Neutrophil (primary cell): ENCODE results near the gene ADGRD1.
"Not testable (repeated sequence)": the region's sequence is repeated elsewhere in the genome, so short reads cannot be mapped to it uniquely, and the experiment has no call there.

ENCODE experiments used
- H3K27ac ChIP-seq: fragments of 200-600 bp; sonication (generic); 2 replicates; pipeline ENCODE4 v1.5.1; 2016; ENCODE audit warnings: mild to moderate bottlenecking, moderate library complexity
- H3K27me3 ChIP-seq: fragments of 200-600 bp; sonication (generic); 2 replicates; pipeline ENCODE4 v1.6.0; 2016; ENCODE audit warnings: mild to moderate bottlenecking
- H3K36me3 ChIP-seq: fragments of 200-600 bp; sonication (generic); 2 replicates; pipeline ENCODE4 v1.5.1; 2017
- H3K4me1 ChIP-seq, 2 experiments: fragments of 200-600 bp in 1 of 2; sonication (generic) in 1 of 2; 1 replicate in 1 of 2; 2 replicates in 1 of 2; pipeline versions ENCODE4 v1.5.1 to v1.6.1; 2013 to 2016; ENCODE audit warnings: low read depth in 1 of 2, low read length in 1 of 2, mild to moderate bottlenecking in 1 of 2, moderate library complexity in 1 of 2; ENCODE audit not compliant: control insufficient read depth in 1 of 2, insufficient read depth in 1 of 2
- H3K4me3 ChIP-seq, 2 experiments: fragments of 200-600 bp in 1 of 2; sonication (generic) in 1 of 2; 1 replicate in 1 of 2; 2 replicates in 1 of 2; pipeline ENCODE4 v1.5.1; 2013 to 2016; ENCODE audit warnings: low read depth in 1 of 2, low read length in 1 of 2, mild to moderate bottlenecking in 1 of 2, moderate library complexity in 1 of 2
- H3K9me3 ChIP-seq: fragments of 200-600 bp; sonication (generic); 2 replicates; pipeline ENCODE4 v1.5.1; 2016
- TF ChIP-seq, protein P1 (sequence below): fragments of 200-600 bp; sonication (generic); IDR thresholded peaks from 2 replicates; pipeline ENCODE4 v1.5.1; 2016; ENCODE audit warnings: antibody characterized with exemption

Gene ADGRD1

DNA sequence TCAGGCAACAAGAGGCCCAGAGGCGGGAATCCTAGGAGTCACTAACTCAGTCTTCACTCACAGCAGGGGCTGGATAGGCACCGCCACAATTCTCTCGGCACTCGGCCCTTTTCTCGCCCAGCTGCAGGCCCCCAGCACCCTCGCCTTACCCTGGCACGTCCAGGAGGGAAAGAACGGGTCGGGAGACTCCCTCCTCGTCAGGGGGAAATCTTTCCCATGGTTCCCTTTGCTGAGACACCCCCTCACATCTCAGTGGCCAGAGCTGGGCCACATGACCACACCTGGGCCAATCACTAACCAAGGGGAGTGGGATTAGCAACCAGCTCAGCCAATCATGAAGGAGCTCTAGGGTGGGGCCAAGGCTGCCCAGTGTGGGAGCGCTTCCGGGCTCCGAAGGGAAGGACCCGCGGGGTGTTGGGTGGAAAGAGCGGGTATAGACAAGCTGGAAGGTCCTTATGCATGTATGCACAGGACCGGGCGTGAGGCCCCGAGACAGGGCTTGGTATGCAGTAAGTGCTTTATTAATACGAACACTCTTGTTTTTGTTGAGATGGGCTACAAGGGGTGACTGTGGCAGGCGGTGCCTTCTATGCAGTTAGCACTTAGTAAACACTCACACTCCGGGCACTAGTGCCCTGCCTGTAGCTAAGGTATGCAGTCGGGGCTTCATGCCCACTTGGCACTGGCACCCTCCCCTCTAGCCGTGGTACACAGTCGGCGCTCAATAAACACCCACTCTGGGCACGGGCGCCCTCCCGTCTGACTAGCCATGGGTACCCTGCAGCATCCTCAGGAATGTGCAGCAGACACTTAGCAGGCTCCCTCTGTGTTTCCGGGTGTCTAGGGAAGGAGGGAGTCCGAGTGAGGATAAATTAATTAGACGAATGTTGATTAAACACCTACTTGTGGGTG, 40.3 kb downstream of the ADGRD1 start:
- no peaks in the 10 kb centered on the region for H3K4me1 ChIP-seq
- no peaks in the 10 kb centered on the region for H3K9me3 ChIP-seq
- no peak overlapping the region for H3K27ac ChIP-seq
- H3K36me3 ChIP-seq, result no peaks in the 10 kb centered on the region
- no peak overlapping the region for H3K4me3 ChIP-seq
- H3K27me3 ChIP-seq, result peaks cover 5% of the 10 kb centered on the region
- TF ChIP-seq, protein P1, sequence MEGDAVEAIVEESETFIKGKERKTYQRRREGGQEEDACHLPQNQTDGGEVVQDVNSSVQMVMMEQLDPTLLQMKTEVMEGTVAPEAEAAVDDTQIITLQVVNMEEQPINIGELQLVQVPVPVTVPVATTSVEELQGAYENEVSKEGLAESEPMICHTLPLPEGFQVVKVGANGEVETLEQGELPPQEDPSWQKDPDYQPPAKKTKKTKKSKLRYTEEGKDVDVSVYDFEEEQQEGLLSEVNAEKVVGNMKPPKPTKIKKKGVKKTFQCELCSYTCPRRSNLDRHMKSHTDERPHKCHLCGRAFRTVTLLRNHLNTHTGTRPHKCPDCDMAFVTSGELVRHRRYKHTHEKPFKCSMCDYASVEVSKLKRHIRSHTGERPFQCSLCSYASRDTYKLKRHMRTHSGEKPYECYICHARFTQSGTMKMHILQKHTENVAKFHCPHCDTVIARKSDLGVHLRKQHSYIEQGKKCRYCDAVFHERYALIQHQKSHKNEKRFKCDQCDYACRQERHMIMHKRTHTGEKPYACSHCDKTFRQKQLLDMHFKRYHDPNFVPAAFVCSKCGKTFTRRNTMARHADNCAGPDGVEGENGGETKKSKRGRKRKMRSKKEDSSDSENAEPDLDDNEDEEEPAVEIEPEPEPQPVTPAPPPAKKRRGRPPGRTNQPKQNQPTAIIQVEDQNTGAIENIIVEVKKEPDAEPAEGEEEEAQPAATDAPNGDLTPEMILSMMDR, result no peak

DNA sequence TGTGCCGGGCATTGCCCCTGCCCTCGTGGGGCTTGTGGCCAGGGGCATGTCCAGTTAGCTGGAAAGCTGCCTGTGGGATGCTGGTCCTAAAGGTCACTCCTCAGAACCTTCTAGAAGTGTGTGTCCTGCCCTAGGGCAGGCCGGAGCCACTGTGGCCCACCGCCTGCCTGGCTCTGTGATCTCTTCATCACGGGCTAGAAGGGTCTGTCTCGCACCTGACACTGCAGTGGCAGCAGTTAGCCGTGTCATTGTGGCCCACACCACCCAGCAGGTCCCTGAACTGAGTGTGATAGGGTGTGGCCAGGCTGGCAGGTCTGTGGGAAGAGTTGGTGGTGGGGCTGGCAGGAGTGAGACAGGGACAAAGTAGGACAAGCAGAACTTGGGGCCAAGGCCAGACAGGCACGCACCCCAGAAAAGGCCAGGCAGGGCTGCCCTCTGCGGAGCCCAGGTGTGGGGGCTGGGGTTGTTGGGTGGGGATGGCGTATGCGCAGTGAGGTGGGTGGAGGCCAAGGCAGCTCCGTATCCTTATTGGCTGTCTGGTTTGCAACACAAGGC, 41.2 kb downstream of the ADGRD1 start:
- H3K9me3 ChIP-seq, result no peaks in the 10 kb centered on the region
- TF ChIP-seq, protein P1, result no peak
- H3K27me3 ChIP-seq, result peaks cover 5% of the 10 kb centered on the region
- H3K27ac ChIP-seq, result no peak overlapping the region
- H3K4me3 ChIP-seq, result no peak overlapping the region
- H3K36me3 ChIP-seq, result no peaks in the 10 kb centered on the region
- H3K4me1 ChIP-seq, result no peaks in the 10 kb centered on the region

DNA sequence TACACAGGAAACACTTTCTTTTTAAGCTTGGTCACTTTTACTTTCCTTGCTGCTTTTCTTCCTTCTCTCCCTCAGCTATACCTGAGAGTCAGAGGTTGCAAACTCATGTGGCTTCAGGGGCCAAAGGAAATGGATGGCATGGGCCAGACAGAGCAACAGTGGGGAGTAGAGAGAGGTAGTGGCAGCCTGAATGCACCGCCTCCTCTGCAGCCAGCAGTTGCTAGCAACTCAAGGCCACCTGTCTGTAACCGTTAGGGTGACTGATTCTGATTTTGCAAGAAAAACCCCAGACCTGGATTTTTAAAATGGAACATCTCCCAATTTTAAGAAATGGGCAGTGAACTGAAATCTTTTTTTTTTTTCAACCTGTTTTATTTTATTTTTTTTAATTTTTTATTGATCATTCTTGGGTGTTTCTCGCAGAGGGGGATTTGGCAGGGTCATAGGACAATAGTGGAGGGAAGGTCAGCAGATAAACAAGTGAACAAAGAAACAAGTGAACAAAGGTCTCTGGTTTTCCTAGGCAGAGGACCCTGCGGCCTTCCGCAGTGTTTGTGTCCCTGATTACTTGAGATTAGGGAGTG, 41.8 kb downstream of the ADGRD1 start:
- not testable (repeated sequence) for H3K27me3 ChIP-seq, H3K27ac ChIP-seq, H3K36me3 ChIP-seq, H3K9me3 ChIP-seq, H3K4me1 ChIP-seq, H3K4me3 ChIP-seq

DNA sequence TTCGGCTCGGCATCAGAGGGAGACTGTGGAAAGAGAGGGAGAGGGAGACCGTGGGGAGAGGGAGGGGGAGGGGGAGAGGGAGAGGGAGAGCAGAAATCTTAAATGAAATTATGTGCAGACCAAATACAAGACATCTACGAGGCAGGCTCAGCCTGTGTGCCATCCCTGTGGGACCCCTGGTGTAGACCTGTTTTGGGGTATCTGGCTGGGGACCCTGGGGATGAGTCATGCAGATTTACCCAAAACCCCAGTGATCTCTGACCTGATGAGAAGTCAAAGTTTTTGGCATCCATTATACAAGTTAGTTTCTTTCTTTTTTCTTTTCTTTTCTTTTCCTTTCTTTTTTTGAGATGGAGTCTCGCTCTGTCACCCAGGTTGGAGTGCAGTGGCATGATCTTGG, 44.4 kb downstream of the ADGRD1 start:
- no peaks in the 10 kb centered on the region for H3K36me3 ChIP-seq
- H3K27me3 ChIP-seq, result peaks cover 3% of the 10 kb centered on the region
- no peaks in the 10 kb centered on the region for H3K4me1 ChIP-seq
- TF ChIP-seq, protein P1, result no peak
- no peaks in the 10 kb centered on the region for H3K9me3 ChIP-seq
- H3K4me3 ChIP-seq, result no peak overlapping the region
- no peak overlapping the region for H3K27ac ChIP-seq

DNA sequence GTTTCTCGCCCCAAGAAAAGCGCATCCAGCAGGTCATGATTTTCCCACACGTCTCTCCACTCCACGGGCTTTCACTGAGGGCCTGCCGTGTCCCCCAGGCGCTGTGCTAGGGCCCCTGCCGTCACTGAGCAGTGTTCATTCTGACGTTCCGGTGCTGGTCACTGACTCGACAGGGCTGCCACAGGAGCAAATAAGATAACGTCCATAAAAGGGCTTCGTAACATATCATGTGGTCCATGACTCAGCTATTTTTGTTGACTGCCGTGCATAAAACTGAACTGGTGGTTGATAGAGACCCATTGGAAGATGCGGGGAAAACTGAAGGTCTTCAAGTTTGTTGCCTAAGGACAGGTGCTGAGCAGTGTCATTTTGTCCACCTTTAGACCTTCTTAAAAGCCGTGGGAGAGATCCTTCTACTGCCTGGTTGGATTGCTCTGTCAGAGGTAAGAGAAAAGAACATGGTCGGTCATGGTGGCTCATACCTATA, 46.3 kb downstream of the ADGRD1 start:
- no peaks in the 10 kb centered on the region for H3K36me3 ChIP-seq
- TF ChIP-seq, protein P1, result no peak
- H3K27me3 ChIP-seq, result peaks cover 22% of the 10 kb centered on the region
- H3K27ac ChIP-seq, result no peak overlapping the region
- no peaks in the 10 kb centered on the region for H3K9me3 ChIP-seq
- no peak overlapping the region for H3K4me3 ChIP-seq
- H3K4me1 ChIP-seq, result no peaks in the 10 kb centered on the region

DNA sequence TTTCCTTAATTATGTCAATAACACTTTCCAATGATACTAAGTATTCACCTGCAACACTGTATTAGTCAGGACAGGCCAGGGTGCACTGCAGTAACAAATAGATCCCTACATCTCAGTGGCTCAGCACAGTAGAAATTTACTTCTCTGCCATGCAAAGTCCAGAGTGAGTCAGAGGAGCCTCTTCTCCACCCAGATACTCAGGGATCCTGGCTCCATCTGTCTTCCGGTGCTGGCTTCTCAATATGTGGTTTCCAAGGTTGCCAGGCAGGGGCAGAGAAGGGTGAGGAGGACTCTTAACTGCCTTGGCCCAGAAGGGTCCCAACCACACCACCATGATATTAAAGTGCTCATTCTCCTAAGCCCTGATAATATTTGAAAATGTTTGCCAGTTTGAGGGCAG, 47.8 kb downstream of the ADGRD1 start:
- Histone ChIP-seq H3K36me3 (no peaks in the 10 kb centered on the region), H3K9me3 (no peaks in the 10 kb centered on the region), H3K4me1 (no peaks in the 10 kb centered on the region), H3K4me3 (no peak overlapping the region), H3K27me3 (peaks cover 32% of the 10 kb centered on the region), H3K27ac (no peak overlapping the region)
- TF ChIP-seq, protein P1, result no peak
